Endothelial cell of umbilical vein (primary cell): ENCODE results near the gene PUM2. TPM values are rescaled to one million over a fixed set of nuclear protein-coding genes. Genes with fewer than 3 reads are reported as not detected.

Source experiments
- BruUV-seq: library from RNA; stranded (reverse); fragments of 400-500 nt; replicated peaks from 2 replicates; lab custom pipeline; 2021; lab: Mats Ljungman, UMichigan
- CTCF ChIA-PET: fragments of 300-600, 350-600 bp; sonication (Branson Sonifier 250); formaldehyde crosslinking; loops from one replicate; lab custom pipeline; 2021; ENCODE audit warnings: antibody characterized with exemption, inconsistent platforms; lab: Charles Lee
- POLR2A ChIA-PET: fragments of 300-600, 350-600 bp; sonication (Branson Sonifier 250); formaldehyde crosslinking; loops from one replicate; lab custom pipeline; 2021; ENCODE audit warnings: antibody characterized with exemption, inconsistent platforms; lab: Charles Lee
- DNase-seq: peaks from one replicate; pipeline ENCODE4 v3.0.0-alpha.2; 2011; ENCODE audit warnings: low read depth, low spot score
- FAIRE-seq: peaks from 2 replicates; lab custom pipeline; 2011; peaks lifted over from hg19 to GRCh38; lab: Jason Lieb, UNC
- H2AFZ ChIP-seq: 2 replicates; pipeline ENCODE4 v1.6.0; 2012; ENCODE audit warnings: low read depth, low read length, control low read depth, inconsistent platforms
- H3K27ac ChIP-seq: 2 replicates; pipeline ENCODE4 v1.5.1; 2011; ENCODE audit warnings: low read depth, mild to moderate bottlenecking, control low read depth, low read length, moderate library complexity; ENCODE audit not compliant: insufficient read depth
- H3K27me3 ChIP-seq, 2 experiments: 2 replicates each; pipeline versions ENCODE4 v1.6.0 to v1.6.1; 2011; ENCODE audit warnings: low read length in 2 of 2, mixed read lengths in 1 of 2; ENCODE audit not compliant: control insufficient read depth in 2 of 2, insufficient read depth in 2 of 2
- H3K36me3 ChIP-seq, 2 experiments: 2 replicates in 1 of 2; 3 replicates in 1 of 2; pipeline ENCODE4 v1.5.1; 2011; ENCODE audit warnings: low read length in 2 of 2, mild to moderate bottlenecking in 1 of 2, moderate library complexity in 1 of 2; ENCODE audit not compliant: control insufficient read depth in 2 of 2, insufficient read depth in 2 of 2; ENCODE audit errors: extremely low read depth in 1 of 2
- H3K4me1 ChIP-seq: 3 replicates; pipeline ENCODE4 v1.5.1; 2011; ENCODE audit warnings: mild to moderate bottlenecking, low read length; ENCODE audit not compliant: control insufficient read depth, insufficient read depth; ENCODE audit errors: extremely low read depth
- H3K4me2 ChIP-seq: 2 replicates; pipeline ENCODE4 v1.6.1; 2011; ENCODE audit warnings: low read length, control low read depth, mixed read lengths; ENCODE audit not compliant: insufficient read depth
- H3K4me3 ChIP-seq, 3 experiments: fragments of 200-600 bp in 1 of 3; sonication (generic), shearing (Covaris generic) in 1 of 3; replicated peaks in 1 of 3; 2 replicates each; pipeline ENCODE4 v1.5.1; 2011 to 2016; ENCODE audit warnings: control low read depth in 3 of 3, low read length in 3 of 3, mild to moderate bottlenecking in 2 of 3, inconsistent platforms in 1 of 3, low read depth in 1 of 3, moderate library complexity in 1 of 3; ENCODE audit not compliant: insufficient read depth in 1 of 3
- H3K79me2 ChIP-seq: 2 replicates; pipeline ENCODE4 v1.6.0; 2012; ENCODE audit warnings: low read length, inconsistent platforms; ENCODE audit not compliant: control insufficient read depth, insufficient read depth
- H3K9ac ChIP-seq: replicated peaks from 2 replicates; pipeline ENCODE3; 2011; ENCODE audit warnings: low read length, control low read depth; ENCODE audit not compliant: insufficient read depth; ENCODE audit errors: extremely low read depth
- H3K9me1 ChIP-seq: replicated peaks from 3 replicates; pipeline ENCODE4 v1.6.0; 2011; ENCODE audit warnings: mild to moderate bottlenecking, low read length; ENCODE audit not compliant: control insufficient read depth, insufficient read depth; ENCODE audit errors: extremely low read depth
- H3K9me3 ChIP-seq: replicated peaks from 2 replicates; pipeline ENCODE4 v1.5.1; 2012; ENCODE audit warnings: low read length, inconsistent platforms; ENCODE audit not compliant: control insufficient read depth, insufficient read depth
- H4K20me1 ChIP-seq: replicated peaks from 2 replicates; pipeline ENCODE3; 2011; ENCODE audit warnings: mild to moderate bottlenecking, low read length; ENCODE audit not compliant: control insufficient read depth, insufficient read depth; ENCODE audit errors: extremely low read depth
- CTCF ChIP-seq, 2 donors: IDR thresholded peaks; 1 replicate in 1 of 2; 2 replicates in 1 of 2; pipeline ENCODE4 v1.5.1; 2011; ENCODE audit warnings: low read length in 2 of 2, mild to moderate bottlenecking in 2 of 2, moderate library complexity in 2 of 2, control low read depth in 1 of 2, inconsistent platforms in 1 of 2, low read depth in 1 of 2; ENCODE audit not compliant: insufficient read depth in 1 of 2; ENCODE audit errors: extremely low read depth in 1 of 2
- EZH2 ChIP-seq: IDR thresholded peaks from 2 replicates; pipeline ENCODE4 v1.6.1; 2012; ENCODE audit warnings: borderline replicate concordance, low read depth, mild to moderate bottlenecking, moderate library complexity, low read length, inconsistent platforms; ENCODE audit not compliant: severe bottlenecking
- FOS ChIP-seq: IDR thresholded peaks from 2 replicates; pipeline ENCODE4 v1.6.1; 2011; ENCODE audit warnings: mild to moderate bottlenecking, low read length, moderate library complexity, borderline replicate concordance; ENCODE audit not compliant: insufficient read depth
- GATA2 ChIP-seq: IDR thresholded peaks from 2 replicates; pipeline ENCODE4 v1.7.0; 2011; ENCODE audit warnings: low read depth, mild to moderate bottlenecking, moderate library complexity, mixed read lengths, low read length; ENCODE audit not compliant: insufficient read length, insufficient read depth
- MYC ChIP-seq: IDR thresholded peaks from one replicate; pipeline ENCODE4 v1.6.1; 2011; ENCODE audit warnings: mild to moderate bottlenecking, low read depth, low read length
- POLR2A ChIP-seq: IDR thresholded peaks from 2 replicates; pipeline ENCODE4 v1.6.1; 2012; ENCODE audit warnings: low read depth, mild to moderate bottlenecking, control low read depth, low read length
- POLR2AphosphoS5 ChIP-seq: IDR thresholded peaks from 2 replicates; pipeline ENCODE4 v1.6.1; 2012; ENCODE audit warnings: low read depth, mild to moderate bottlenecking, control low read depth, low read length, moderate library complexity; ENCODE audit not compliant: insufficient read depth
- dilution Hi-C: fragments of 300-500 bp; cut with MboI; formaldehyde crosslinking; loops from one replicate; pipeline ENCODE4 v1.15.0; 2019; ENCODE audit warnings: low sequenced_read_pairs; ENCODE audit not compliant: extremely low pct_ligation_motif_present
- intact Hi-C: fragments of 100-400 bp; cut with micrococcal nuclease; formaldehyde crosslinking; loops from one replicate; pipeline ENCODE4 v1.10.0; 2022
- polyA plus RNA-seq, 4 experiments: library from polyadenylated mRNA; depleted of rRNA in 3 of 4; stranded (reverse) in 3 of 4; unstranded in 1 of 4; fragments of >200 nt; gene quantifications; 2 replicates each; pipeline versions ENCODE4 v1.2.1 to v1.2.3, GENCODE V29; 2011 to 2012; ENCODE audit warnings: missing spikeins in 1 of 4
- total RNA-seq: library from RNA; stranded (reverse); gene quantifications from 2 replicates; pipeline ENCODE4 v1.2.3, GENCODE V29; 2021
- TF ChIP-seq, protein P1 (sequence below): IDR thresholded peaks from 2 replicates; pipeline ENCODE4 v1.6.1; 2011; ENCODE audit not compliant: insufficient read depth, insufficient read length

PUM2 gene
- total and polyA plus RNA-seq, 2 donors (not counting 3 experiments of a cell fraction or from before 2014, with no cell fraction given): 32.9 to 83.7 TPM

DNA sequence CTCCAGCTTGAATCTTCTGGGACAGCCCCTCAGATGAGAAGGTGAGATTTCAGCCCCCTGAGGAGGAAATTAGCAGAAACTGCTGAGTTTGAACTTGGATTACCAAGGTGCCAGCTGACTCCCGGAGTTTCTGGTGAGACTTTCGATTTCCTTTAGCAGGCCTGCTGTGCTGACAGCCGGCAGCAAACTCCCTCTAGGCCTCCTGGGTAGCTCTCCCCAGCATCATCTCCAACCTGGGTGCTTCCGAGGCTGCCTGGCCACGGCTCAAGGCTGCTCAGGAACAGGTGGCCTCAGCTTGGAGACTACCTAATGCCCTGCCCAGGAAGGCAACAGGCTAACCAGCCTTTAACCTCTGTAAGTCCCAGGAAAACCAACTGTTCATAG, 142.2 kb downstream of the PUM2 start:
- Histone ChIP-seq H3K9me3 (no peaks in the 10 kb centered on the region), H3K27me3 (no peaks in the 10 kb centered on the region), H3K4me1 (peaks cover 6% of the 10 kb centered on the region), H3K9me1 (no peaks in the 10 kb centered on the region), H3K4me3 (no peak overlapping the region), H2AFZ (no peak overlapping the region), H3K27ac (no peak overlapping the region), H3K4me2 (no peak overlapping the region), H3K79me2 (no peaks in the 10 kb centered on the region), H3K36me3 (no peaks in the 10 kb centered on the region), H3K9ac (no peak overlapping the region), H4K20me1 (no peaks in the 10 kb centered on the region)
- no peak for DNase-seq
- dilution Hi-C loops (no loop called here), intact Hi-C loops (no loop called here)
- ChIA-PET POLR2A (no interaction called here), CTCF (interaction anchor here (0.6 to 1.3 kb wide), 3 partner anchors 9 to 17 kb away, joined by 3 to 5 read pairs (median 3); partner anchors contain the start of gene SDC1)
- no peak for FAIRE-seq
- TF ChIP-seq MYC (no peak), CTCF (IDR thresholded peaks at IDR 0.05; ENCODE audit: extremely low read depth in 1 of 2, insufficient read depth in 1 of 2, low read depth in 1 of 2, low read length in 2 of 2) (no peak), GATA2 (no peak), POLR2AphosphoS5 (no peak), FOS (no peak), POLR2A (no peak), EZH2 (no peak)
- TF ChIP-seq, protein P1, sequence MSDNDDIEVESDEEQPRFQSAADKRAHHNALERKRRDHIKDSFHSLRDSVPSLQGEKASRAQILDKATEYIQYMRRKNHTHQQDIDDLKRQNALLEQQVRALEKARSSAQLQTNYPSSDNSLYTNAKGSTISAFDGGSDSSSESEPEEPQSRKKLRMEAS: no peak
- no TSS peak for BruUV-seq
